HUES64 (cell line): ENCODE data around the gene OPHN1.
"Not testable (repeated sequence)": the region's sequence is repeated elsewhere in the genome, so short reads cannot be mapped to it uniquely, and the experiment has no call there.

Source experiments
- H3K27ac ChIP-seq: 2 replicates; pipeline ENCODE4 v1.7.0; 2013; ENCODE audit warnings: low read depth, low read length, inconsistent platforms
- H3K27me3 ChIP-seq: 2 replicates; pipeline ENCODE4 v1.6.1; 2013; ENCODE audit warnings: mild to moderate bottlenecking, low read length; ENCODE audit not compliant: insufficient read depth
- H3K36me3 ChIP-seq: 2 replicates; pipeline ENCODE4 v1.6.1; 2013; ENCODE audit warnings: mild to moderate bottlenecking, low read length; ENCODE audit not compliant: insufficient read depth
- H3K4me1 ChIP-seq: 2 replicates; pipeline ENCODE4 v1.6.1; 2013; ENCODE audit warnings: mild to moderate bottlenecking, low read length, moderate library complexity; ENCODE audit not compliant: insufficient read depth
- H3K4me3 ChIP-seq: 2 replicates; pipeline ENCODE4 v1.5.1; 2013; ENCODE audit warnings: mild to moderate bottlenecking, low read length, moderate library complexity
- H3K9ac ChIP-seq: 2 replicates; pipeline ENCODE4 v1.6.1; 2013; ENCODE audit warnings: mild to moderate bottlenecking, low read depth, low read length
- H3K9me3 ChIP-seq: 2 replicates; pipeline ENCODE4 v1.6.1; 2013; ENCODE audit warnings: low read depth, low read length; ENCODE audit not compliant: insufficient read depth
- WGBS: fragments of 150-250, 120-280 bp; methylation state at CpG from one replicate; pipeline ENCODE4 v1.1.7; 2013; ENCODE audit warnings: missing lambda C conversion rate; 5-methylcytosine and 5-hydroxymethylcytosine counted together

The OPHN1 gene

DNA sequence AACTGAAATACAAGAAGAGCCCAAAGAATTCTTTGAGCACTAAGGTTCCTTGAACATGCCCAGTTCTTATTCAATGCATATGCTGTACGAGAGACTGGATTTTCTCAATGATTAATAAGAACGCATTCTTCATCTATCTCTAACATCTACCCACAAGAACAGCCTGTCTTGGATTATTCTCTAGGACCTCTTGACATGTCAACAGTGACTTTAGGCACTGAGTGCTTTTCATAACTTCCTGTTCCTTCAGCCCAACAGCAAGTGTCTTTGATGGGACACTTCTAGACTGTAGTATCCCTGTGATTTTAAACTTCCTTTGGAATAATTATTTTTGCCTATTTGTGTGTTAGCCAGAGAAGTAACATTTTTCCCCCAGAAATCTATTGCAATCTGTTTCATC lies 69.3 kb downstream of the OPHN1 start:
- no peaks in the 10 kb centered on the region for H3K36me3 ChIP-seq
- H3K27me3 ChIP-seq, result no peaks in the 10 kb centered on the region
- no peak overlapping the region for H3K4me3 ChIP-seq
- 97% methylated on average over 2 of the region's 2 CpGs for WGBS
- H3K9me3 ChIP-seq, result no peaks in the 10 kb centered on the region
- no peak overlapping the region for H3K27ac ChIP-seq
- no peaks in the 10 kb centered on the region for H3K4me1 ChIP-seq
- no peak overlapping the region for H3K9ac ChIP-seq

DNA sequence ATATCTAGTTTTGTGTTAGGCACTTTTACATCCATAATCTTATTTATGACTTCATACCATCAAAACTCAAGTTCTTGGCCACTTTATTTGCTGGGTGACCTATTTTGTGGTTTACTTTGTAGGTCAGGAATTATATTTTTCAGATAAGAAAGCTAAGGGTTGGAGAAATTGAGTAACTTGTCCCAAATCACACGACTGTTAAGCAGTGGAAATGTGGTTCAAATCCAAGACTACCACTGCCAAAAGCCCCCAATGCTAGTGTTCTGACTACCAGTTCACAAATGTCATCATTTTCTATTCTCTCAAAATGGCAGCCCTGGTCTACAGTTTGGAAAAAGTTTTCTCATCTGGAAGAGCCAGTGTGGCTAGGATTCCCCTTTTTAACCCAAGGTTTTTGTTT lies 74.6 kb downstream of the OPHN1 start:
- Histone ChIP-seq H3K4me1 (no peaks in the 10 kb centered on the region), H3K9me3 (no peaks in the 10 kb centered on the region), H3K36me3 (no peaks in the 10 kb centered on the region), H3K27ac (no peak overlapping the region), H3K27me3 (no peaks in the 10 kb centered on the region), H3K4me3 (no peak overlapping the region), H3K9ac (no peak overlapping the region)
- WGBS, result 73% methylated on average over 1 of the region's 1 CpG

DNA sequence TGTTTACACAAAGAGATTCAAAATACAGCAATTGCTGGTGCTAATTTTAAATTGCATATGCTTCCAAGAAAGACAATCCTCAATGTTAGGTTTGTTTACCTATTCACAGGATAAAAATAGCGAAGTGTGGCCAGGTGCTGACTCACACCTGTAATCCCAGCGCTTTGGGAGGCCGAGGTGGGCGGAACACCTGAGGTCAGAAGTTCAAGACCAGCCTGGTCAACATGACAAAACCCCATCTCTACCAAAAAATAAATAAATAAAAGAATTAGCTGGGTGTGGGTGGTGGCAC lies 77.7 kb downstream of the OPHN1 start:
- H3K4me3 ChIP-seq, result no peak overlapping the region
- no peaks in the 10 kb centered on the region for H3K4me1 ChIP-seq
- no peaks in the 10 kb centered on the region for H3K27me3 ChIP-seq
- H3K36me3 ChIP-seq, result no peaks in the 10 kb centered on the region
- no peaks in the 10 kb centered on the region for H3K9me3 ChIP-seq
- no peak overlapping the region for H3K9ac ChIP-seq
- H3K27ac ChIP-seq, result no peak overlapping the region; the same call in 1 of the 2 replicates
- WGBS, result 84% methylated on average over 4 of the region's 4 CpGs

DNA sequence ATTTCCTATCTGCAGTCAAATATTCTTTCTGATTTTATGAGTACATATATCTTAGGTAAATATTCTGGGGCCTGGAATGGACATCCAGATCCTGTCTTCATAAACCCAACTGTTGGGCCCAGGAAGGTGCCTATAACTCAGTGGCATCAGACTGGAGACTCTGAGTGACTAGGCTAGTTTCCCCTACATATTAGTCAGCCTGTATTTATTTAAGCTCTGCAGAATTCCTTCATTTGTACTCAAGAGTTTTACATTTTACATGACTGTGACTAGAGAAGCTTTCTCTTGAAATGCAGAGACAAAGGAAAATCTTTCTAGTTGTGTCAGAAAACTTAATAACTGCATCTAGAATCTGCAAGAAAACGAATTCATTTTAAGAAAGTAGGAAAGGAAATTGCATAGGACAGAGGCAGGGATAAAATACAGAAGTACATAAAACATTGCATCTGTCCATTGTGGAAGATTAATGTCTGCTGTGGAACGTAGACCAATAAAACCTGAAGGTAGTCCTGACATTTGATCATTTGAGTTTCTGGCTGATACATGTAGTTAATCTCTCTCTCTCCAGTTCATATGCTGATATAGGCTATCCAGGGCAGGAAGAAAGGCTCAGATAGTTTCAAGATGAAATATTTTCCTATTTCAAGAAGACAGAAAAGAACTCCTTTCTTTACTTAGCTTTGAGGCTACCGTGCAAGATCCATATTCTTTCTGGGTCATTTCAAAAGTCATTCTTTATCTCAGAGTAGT lies 78.2 kb downstream of the OPHN1 start:
- no peaks in the 10 kb centered on the region for H3K27me3 ChIP-seq
- no peaks in the 10 kb centered on the region for H3K36me3 ChIP-seq
- H3K9me3 ChIP-seq, result no peaks in the 10 kb centered on the region
- no peak overlapping the region; the same call in 1 of the 2 replicates for H3K27ac ChIP-seq
- no peak overlapping the region for H3K4me3 ChIP-seq
- no peak overlapping the region for H3K9ac ChIP-seq
- H3K4me1 ChIP-seq, result no peaks in the 10 kb centered on the region
- WGBS, result 90% methylated on average over 3 of the region's 3 CpGs

DNA sequence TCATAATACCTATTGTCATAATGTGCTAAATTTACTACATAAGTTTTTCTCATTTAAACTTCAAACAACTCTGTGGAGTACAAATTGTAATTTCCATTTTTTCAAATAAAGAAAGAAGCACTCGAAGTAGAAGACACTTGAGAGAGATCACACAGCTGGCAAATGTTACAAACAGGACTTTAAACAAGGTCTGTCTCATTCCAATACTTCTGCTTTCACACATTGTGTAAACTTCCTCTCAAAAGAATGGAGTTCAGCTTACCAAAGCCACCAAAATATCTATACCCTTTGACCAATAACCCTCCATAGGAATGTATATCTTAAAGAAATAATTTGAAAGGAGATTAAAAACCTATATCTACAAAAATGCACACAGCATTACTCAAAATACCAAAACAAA lies 88.3 kb downstream of the OPHN1 start:
- Histone ChIP-seq H3K27me3 (no peaks in the 10 kb centered on the region), H3K27ac (no peak overlapping the region), H3K9me3 (no peaks in the 10 kb centered on the region), H3K4me3 (no peak overlapping the region), H3K9ac (no peak overlapping the region), H3K36me3 (no peaks in the 10 kb centered on the region), H3K4me1 (no peaks in the 10 kb centered on the region)
- 82% methylated on average over 1 of the region's 1 CpG for WGBS

DNA sequence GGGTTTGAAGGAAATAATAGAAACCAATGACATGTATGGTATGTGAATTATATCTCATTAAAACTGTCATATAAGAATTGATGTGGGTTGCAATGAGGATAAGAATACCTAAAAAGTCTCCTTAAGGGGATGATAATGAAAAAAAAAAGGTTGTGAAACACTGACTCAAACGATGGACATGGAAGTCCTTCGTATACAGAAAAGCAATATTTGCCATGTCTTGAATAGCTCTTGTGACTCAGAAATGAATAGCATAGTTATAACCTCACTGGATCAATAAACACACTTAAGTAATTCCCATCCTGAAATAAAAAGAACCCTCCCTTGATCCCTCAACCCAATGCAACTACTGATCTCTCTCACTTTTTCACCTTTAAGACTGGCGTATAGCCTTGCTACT lies 89.7 kb downstream of the OPHN1 start:
- Histone ChIP-seq H3K36me3 (no peaks in the 10 kb centered on the region), H3K9me3 (no peaks in the 10 kb centered on the region), H3K9ac (no peak overlapping the region), H3K27ac (no peak overlapping the region), H3K4me1 (no peaks in the 10 kb centered on the region), H3K4me3 (no peak overlapping the region), H3K27me3 (no peaks in the 10 kb centered on the region)
- WGBS, result 97% methylated on average over 3 of the region's 3 CpGs

DNA sequence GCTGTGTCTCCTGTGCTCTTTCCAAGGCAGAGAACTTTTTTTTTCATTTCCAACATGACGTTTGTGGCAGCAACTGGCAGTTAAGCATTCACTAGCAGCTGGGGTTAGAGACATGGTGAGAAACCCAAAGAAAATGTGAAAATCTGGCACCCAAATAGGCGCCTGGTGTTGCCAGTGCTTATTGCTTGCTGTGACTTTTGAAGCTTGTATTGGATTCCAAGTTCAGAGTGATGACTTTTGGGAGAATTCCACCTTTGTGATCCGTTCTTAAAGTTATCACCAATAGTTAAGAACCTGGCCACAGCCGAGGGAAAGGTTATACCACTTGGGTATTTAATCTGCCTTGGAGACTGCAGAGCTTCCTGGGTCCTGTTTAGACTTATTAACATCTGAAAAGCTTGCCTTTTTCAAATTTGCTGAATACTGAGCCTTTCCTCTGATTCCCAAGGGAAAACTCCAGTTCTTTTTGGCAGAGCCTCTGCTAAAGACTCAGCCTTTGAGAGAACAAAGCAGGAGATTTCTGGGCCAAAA lies 101.0 kb downstream of the OPHN1 start:
- Histone ChIP-seq H3K27ac (no peak overlapping the region; the same call in 1 of the 2 replicates), H3K4me1 (no peaks in the 10 kb centered on the region; the same call in 1 of the 2 replicates), H3K36me3 (no peaks in the 10 kb centered on the region), H3K9me3 (no peaks in the 10 kb centered on the region), H3K4me3 (no peak overlapping the region), H3K9ac (no peak overlapping the region), H3K27me3 (no peaks in the 10 kb centered on the region)
- 41% methylated on average over 4 of the region's 4 CpGs for WGBS

DNA sequence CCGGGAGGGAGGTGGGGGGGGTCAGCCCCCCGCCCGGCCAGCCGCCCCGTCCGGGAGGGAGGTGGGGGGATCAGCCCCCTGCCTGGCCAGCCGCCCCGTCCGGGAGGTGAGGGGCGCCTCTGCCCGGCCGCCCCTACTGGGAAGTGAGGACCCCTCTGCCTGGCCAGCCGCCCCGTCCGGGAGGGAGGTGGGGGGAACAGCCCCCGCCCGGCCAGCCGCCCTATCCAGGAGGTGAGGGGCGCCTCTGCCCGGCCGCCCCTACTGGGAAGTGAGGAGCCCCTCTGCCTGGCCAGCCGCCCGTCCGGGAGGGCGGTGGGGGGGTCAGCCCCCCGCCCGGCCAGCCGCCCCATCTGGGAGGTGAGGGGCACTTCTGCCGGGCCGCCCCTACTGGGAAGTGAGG lies 106.5 kb downstream of the OPHN1 start:
- H3K4me1 ChIP-seq, H3K27ac ChIP-seq, H3K9me3 ChIP-seq, H3K4me3 ChIP-seq, H3K9ac ChIP-seq, H3K36me3 ChIP-seq, H3K27me3 ChIP-seq: not testable (repeated sequence)
- 95% methylated on average over 6 of the region's 30 CpGs for WGBS

DNA sequence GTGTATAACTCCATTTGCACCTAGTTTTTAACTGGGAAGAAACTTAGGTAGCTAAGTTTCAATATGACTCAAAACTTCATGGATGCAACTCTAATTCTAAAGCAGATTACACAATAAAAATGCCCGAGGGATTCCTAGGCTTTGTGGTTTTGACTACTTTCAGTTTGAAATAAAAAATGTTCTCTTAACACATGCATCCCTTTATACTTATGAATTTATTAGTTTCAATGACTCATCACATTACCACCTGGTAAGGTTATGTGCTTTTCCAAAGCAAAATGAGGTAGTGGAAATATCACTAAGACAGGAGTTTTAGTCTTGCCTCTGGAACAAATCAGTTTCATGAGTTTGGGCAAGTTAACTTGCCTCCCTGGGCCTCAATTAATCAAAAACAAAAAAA lies 125.5 kb downstream of the OPHN1 start:
- Histone ChIP-seq H3K4me3 (no peak overlapping the region), H3K9me3 (no peaks in the 10 kb centered on the region), H3K4me1 (no peaks in the 10 kb centered on the region), H3K36me3 (no peaks in the 10 kb centered on the region), H3K27me3 (no peaks in the 10 kb centered on the region), H3K9ac (no peak overlapping the region), H3K27ac (no peak overlapping the region)
- WGBS, result 80% methylated on average over 1 of the region's 1 CpG

DNA sequence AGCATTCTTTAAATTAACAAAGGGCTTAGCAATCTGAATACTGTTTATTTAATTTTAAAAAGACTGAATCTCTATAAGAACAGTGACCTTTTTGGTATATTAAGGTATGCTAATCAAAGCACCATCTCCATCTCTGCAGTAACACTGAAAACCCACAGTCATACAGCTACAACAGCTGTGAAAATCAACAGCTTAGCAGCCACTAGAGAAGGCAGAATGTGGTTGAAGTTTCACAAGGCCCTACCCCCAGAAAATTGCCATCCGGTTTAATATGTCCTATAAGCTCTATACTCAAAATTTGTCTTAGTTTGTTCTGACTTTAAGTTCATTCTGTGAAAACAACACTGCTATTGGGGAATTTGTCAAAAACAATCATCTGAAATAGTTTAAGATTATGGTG lies 128.7 kb downstream of the OPHN1 start:
- H3K27ac ChIP-seq, result no peak overlapping the region
- no peaks in the 10 kb centered on the region for H3K36me3 ChIP-seq
- no peak overlapping the region for H3K9ac ChIP-seq
- H3K9me3 ChIP-seq, result no peaks in the 10 kb centered on the region
- H3K27me3 ChIP-seq, result no peaks in the 10 kb centered on the region
- H3K4me1 ChIP-seq, result no peaks in the 10 kb centered on the region
- WGBS, result no CpG with 5 or more reads among the region's 1 CpG
- H3K4me3 ChIP-seq, result no peak overlapping the region

DNA sequence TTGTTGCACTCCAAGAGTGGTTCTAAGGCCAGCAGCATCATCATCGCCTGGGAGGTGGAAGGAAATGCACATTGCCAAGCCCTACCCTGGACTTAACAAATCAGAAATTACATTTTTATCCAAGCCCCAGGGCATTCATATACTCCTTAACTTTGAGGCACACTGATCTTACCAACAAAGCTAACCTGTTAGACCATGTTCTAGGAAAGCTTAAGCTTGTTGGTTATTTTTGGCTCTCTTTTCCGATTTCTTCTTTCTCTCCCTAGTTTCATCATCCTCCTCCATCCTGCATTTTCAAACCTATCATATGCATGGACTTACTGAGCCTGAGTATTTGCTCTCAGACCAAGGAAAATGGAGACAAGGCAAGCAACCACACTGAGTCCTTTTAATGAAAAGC lies 133.4 kb downstream of the OPHN1 start:
- H3K27ac ChIP-seq, result no peak overlapping the region
- H3K4me1 ChIP-seq, result no peaks in the 10 kb centered on the region
- 93% methylated on average over 2 of the region's 2 CpGs for WGBS
- H3K9me3 ChIP-seq, result no peaks in the 10 kb centered on the region
- no peaks in the 10 kb centered on the region for H3K36me3 ChIP-seq
- H3K27me3 ChIP-seq, result no peaks in the 10 kb centered on the region
- H3K9ac ChIP-seq, result no peak overlapping the region
- no peak overlapping the region for H3K4me3 ChIP-seq

DNA sequence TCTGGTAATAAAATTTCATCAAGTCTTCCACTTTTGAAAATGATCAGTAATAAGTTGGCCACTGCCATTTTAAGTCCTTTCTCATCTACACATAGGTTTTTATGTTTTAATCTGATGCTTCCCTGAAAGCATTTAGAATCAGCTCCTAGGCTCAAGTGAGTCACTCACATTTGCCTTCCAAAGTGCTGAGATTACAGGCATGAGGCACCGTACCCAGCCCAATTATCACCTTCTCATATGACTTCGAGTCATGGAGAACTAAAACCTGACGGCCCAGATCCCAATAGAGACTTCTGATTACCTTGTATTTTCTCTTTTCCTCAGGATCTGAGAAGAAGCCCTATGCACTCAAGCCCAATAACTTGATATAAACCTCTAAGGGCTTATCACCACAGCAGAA lies 140.8 kb downstream of the OPHN1 start:
- Histone ChIP-seq H3K4me1 (no peaks in the 10 kb centered on the region), H3K9ac (no peak overlapping the region), H3K36me3 (no peaks in the 10 kb centered on the region), H3K4me3 (no peak overlapping the region), H3K27me3 (no peaks in the 10 kb centered on the region), H3K27ac (no peak overlapping the region), H3K9me3 (no peaks in the 10 kb centered on the region)
- whole genome bisulfite sequencing, result 63% methylated on average over 3 of the region's 3 CpGs
